GM10266 (cell line): Measurements from ENCODE around the gene RNFT2.

Experiments
- DNase-seq: peaks from one replicate; pipeline ENCODE4 v3.0.0; 2012; ENCODE audit errors: extremely low spot score
- TF ChIP-seq, protein P1 (sequence below): IDR thresholded peaks from 2 replicates; pipeline ENCODE4 v1.5.1; 2012; ENCODE audit warnings: mild to moderate bottlenecking, low read depth; ENCODE audit not compliant: control insufficient read depth, insufficient read depth; ENCODE audit errors: missing control alignments

The RNFT2 gene, protein sequence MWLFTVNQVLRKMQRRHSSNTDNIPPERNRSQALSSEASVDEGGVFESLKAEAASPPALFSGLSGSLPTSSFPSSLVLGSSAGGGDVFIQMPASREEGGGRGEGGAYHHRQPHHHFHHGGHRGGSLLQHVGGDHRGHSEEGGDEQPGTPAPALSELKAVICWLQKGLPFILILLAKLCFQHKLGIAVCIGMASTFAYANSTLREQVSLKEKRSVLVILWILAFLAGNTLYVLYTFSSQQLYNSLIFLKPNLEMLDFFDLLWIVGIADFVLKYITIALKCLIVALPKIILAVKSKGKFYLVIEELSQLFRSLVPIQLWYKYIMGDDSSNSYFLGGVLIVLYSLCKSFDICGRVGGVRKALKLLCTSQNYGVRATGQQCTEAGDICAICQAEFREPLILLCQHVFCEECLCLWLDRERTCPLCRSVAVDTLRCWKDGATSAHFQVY

DNA sequence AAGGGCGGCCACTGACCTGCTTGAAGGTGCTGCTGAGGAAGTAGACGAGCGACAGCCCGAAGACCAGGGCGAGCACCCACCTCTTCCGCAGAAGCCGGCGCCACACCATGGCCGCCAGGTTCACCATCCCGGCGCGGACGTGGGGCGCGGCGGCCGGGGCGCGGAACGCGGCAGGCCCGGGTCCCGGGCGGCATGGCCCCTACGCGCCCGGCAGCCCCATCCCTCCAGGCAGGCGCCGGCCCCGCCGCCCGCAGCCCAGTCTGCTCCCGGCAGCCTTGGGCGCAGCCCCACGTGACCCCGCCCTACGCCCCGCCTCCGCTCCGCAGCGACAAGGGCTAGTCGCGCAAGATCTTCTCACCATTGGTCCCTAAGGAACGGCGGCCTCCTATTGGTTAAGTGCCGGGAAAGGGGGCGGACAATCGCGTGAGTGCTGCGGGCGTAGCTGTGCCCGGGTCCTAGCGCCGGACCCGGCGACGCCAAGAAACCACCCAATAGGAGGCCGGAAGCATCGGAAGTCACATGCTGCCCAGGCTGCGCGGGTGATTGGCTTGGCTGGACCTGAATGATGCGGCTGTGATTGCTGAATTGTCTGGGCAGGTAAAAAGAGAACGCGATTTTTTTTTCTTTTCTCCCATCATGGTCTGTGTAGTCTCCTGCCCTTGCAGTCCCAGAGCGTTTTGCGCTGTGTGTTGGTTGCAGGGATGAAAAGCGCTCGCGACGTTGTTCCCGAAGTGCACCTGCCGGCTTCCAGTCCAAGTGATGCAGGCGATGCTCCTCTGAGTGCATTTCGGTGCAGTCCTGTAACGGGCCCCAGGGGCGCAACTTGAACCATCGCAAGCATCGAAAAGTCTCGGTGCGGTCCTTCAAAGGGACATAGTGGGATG, at the start of gene RNFT2, which contains the start of gene SPRING1:
Gene RNFT2 (plus strand): TSS at position 542 of the 884 bp plus-strand sequence. CDS start 2,183 bp downstream, outside the sequence.
Gene SPRING1 (minus strand): TSS at position 296 of the 884 bp plus-strand sequence. CDS start 169 bp downstream, at position 127.
- TF ChIP-seq, protein P1, sequence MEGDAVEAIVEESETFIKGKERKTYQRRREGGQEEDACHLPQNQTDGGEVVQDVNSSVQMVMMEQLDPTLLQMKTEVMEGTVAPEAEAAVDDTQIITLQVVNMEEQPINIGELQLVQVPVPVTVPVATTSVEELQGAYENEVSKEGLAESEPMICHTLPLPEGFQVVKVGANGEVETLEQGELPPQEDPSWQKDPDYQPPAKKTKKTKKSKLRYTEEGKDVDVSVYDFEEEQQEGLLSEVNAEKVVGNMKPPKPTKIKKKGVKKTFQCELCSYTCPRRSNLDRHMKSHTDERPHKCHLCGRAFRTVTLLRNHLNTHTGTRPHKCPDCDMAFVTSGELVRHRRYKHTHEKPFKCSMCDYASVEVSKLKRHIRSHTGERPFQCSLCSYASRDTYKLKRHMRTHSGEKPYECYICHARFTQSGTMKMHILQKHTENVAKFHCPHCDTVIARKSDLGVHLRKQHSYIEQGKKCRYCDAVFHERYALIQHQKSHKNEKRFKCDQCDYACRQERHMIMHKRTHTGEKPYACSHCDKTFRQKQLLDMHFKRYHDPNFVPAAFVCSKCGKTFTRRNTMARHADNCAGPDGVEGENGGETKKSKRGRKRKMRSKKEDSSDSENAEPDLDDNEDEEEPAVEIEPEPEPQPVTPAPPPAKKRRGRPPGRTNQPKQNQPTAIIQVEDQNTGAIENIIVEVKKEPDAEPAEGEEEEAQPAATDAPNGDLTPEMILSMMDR: no peak
- peak; percentile 100 for DNase-seq

DNA sequence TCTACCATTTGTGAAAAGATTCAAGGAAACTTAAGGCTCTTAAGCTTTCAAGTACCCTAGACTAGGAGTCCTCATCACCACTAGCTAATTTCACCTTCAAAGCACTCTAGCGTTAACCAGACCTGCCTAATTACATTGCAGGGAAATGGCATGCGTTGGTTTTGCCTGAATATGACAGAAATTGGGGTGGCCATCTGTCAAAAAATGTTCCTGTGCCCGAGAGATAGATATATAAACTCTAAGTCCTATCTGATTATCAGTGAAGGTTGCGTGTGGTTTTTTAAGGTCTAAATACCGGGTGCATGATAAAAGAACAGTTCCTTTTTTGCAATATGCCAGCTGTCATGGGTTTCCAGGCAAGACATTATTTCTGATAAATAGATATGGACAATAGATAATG, 48.6 kb upstream of the RNFT2 start:
- DNase-seq: no peak
- TF ChIP-seq, protein P1: no peak

DNA sequence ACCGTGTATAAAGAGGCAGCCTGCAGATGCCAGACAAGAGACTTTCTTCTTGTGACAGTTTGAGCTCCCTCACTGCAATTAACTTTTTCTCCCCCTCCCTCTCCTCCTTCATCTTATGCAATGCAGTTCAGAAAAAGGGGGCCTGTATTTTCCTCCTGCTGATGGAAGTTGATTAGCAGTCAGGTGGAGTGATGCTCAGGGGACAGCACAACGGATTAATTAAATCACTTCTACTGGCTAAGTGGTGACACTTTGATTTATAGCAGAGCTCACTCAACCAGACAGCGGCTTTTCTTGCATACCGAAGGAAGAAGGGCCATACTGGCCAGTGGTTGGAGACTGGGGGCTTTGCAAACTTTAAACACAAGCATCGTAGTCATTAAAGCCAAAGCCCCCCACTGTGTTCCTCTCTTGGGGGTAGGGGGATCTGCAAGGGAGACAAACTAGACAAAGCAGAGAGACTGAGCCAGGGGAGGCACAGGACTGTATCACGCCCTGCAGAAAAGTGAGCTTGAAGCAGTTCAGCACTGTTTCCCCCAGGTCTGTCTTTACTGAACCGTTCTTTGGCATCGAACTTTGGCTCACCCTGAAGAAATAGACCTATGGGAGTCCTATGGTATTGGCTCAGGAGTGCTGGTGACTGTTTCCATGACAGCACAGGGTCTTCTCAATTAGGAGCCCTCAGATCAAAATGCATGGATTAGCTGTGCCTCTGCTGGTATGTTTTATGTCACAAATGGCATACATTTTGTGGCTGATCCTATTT, 48.0 kb upstream of the RNFT2 start:
- no peak for DNase-seq
- TF ChIP-seq, protein P1: no peak

DNA sequence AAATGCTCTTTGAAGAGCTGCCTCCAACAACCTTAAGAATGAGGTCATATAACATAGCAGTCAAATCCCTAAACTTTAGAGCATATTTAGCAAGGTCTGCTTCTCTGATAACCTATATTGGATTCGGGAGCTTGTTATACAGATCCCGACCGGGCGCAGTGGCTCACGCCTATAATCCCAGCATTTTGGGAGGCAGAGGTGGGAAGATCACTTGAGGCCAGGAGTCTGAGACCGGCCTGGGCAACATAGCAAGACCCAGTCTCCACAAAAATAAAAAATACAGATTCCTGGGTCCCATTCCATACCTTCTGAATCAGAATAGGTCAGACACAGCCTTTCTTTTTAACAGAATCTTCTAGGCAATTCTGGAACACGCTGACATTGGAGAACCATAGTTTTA, 46.9 kb upstream of the RNFT2 start:
- TF ChIP-seq, protein P1: no peak
- DNase-seq: no peak

DNA sequence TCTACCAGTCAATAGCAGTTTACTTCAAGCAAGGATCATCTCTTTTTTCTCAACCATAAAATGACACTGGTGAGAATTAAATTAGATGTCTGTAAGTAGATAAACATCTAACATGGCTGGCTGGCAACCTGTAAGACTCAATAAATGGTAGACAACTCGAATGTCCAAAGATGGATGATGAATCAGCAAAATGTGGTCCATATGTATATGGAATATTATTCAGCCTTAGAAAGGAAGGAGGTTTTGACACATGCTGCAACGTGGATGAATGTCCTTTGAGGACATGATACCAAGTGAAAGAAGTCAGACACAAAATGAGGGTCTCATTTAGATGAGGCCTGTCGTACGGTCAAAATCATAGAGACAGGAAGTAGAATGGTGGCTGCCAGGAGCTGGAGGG, 46.5 kb upstream of the RNFT2 start:
- no peak for DNase-seq
- TF ChIP-seq, protein P1: no peak

DNA sequence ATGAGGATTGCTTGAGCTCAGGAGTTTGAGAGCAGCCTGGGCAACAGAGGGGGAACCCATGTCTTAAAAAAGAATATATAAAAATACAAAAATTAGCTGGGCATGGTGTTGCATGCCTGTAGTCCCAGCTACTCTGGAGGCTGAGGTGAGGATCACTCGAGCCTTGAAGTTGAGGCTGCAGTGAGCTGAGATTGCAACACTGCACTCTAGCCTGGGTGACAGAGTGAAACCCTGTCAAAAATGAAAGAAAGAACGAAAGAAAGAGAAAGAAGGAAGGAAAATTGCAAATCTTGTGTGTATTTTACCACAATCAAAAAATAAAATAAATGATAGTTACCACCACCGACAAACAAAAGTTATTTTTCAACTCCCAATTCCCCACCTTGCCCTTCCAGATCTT, 45.5 kb upstream of the RNFT2 start:
- DNase-seq: no peak
- TF ChIP-seq, protein P1: no peak
